GM13977 (cell line): ENCODE data around the gene SNRNP40.

Experiments used
- DNase-seq: peaks from one replicate; pipeline ENCODE4 v3.0.0; 2012; ENCODE audit warnings: low spot score
- CTCF ChIP-seq: IDR thresholded peaks from 2 replicates; pipeline ENCODE4 v1.5.1; 2012; ENCODE audit warnings: mild to moderate bottlenecking, control low read depth; ENCODE audit not compliant: insufficient read depth; ENCODE audit errors: extremely low read depth, missing control alignments
- in situ Hi-C: fragments of 300-500 bp; cut with MboI; formaldehyde crosslinking; loops from one replicate; pipeline ENCODE4 v1.12.0; 2022; ENCODE audit warnings: low sequenced_read_pairs, low pct_unique_long_range_greater_than_20kb, mixed read lengths, inconsistent platforms; ENCODE audit not compliant: unreplicated experiment

The SNRNP40 gene

GRCh38 chr1:31214316-31215064 is 82.1 kb downstream of the SNRNP40 start:
- in situ Hi-C loops, result no loop called here
- TF ChIP-seq CTCF, result no peak
- no peak for DNase-seq
